ENCODE measurements around the gene NPL.

The NPL gene

GRCh38 chr1:182782587-182782913, 7.0 kb upstream of the NPL start:
- ChIA-PET POLR2A (interaction anchor here (0.6 to 1.5 kb wide), 6 partner anchors 58 to 335 kb away, joined by 3 to 9 read pairs (median 3); no protein-coding TSS in a partner anchor), CTCF (interaction anchor here (0.5 to 12.6 kb wide), 41 partner anchors 9 to 1619 kb away, joined by 3 to 668 read pairs (median 4); partner anchors contain the start of genes RGS16 and RNASEL)
- TF ChIP-seq HOXA7 (CRISPR knock-in tag; IDR thresholded peaks at IDR 0.05; ENCODE audit: borderline replicate concordance) (no peak), ZBTB17 (tag by site-specific recombination; IDR thresholded peaks at IDR 0.05) (0 out of 2 replicates have a peak, but pooled peaks have one; percentile 0), HOXC10 (CRISPR knock-in tag; IDR thresholded peaks at IDR 0.05) (no peak), ZNF341 (tag by site-specific recombination; IDR thresholded peaks at IDR 0.05; ENCODE audit: low read depth) (no peak), ZNF133 (tag by site-specific recombination; IDR thresholded peaks at IDR 0.05) (peak; percentile 18; the same call in 1 of the 2 replicates)
- TF ChIP-seq, protein P1, sequence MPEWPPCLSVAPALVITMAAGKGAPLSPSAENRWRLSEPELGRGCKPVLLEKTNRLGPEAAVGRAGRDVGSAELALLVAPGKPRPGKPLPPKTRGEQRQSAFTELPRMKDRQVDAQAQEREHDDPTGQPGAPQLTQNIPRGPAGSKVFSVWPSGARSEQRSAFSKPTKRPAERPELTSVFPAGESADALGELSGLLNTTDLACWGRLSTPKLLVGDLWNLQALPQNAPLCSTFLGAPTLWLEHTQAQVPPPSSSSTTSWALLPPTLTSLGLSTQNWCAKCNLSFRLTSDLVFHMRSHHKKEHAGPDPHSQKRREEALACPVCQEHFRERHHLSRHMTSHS (tag by site-specific recombination; IDR thresholded peaks at IDR 0.05): no peak
- TF ChIP-seq, protein P2, sequence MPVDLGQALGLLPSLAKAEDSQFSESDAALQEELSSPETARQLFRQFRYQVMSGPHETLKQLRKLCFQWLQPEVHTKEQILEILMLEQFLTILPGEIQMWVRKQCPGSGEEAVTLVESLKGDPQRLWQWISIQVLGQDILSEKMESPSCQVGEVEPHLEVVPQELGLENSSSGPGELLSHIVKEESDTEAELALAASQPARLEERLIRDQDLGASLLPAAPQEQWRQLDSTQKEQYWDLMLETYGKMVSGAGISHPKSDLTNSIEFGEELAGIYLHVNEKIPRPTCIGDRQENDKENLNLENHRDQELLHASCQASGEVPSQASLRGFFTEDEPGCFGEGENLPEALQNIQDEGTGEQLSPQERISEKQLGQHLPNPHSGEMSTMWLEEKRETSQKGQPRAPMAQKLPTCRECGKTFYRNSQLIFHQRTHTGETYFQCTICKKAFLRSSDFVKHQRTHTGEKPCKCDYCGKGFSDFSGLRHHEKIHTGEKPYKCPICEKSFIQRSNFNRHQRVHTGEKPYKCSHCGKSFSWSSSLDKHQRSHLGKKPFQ (tag by site-specific recombination; IDR thresholded peaks at IDR 0.05): no peak
- Histone ChIP-seq H3K36me3 (ENCODE audit: control insufficient read depth in 2 of 2, insufficient read depth in 1 of 2, low read length in 2 of 2) (no peaks in the 10 kb centered on the region), H3K9me3 (ENCODE audit: control insufficient read depth, insufficient read depth, low read depth, low read length) (no peaks in the 10 kb centered on the region), H3K4me1 (ENCODE audit: control insufficient read depth, insufficient read depth, low read length) (no peaks in the 10 kb centered on the region), H3K27ac (ENCODE audit: extremely low read depth, low read depth, low read length) (no peak overlapping the region), H3K4me3 (ENCODE audit: low read depth, low read length) (no peak overlapping the region)

DNA sequence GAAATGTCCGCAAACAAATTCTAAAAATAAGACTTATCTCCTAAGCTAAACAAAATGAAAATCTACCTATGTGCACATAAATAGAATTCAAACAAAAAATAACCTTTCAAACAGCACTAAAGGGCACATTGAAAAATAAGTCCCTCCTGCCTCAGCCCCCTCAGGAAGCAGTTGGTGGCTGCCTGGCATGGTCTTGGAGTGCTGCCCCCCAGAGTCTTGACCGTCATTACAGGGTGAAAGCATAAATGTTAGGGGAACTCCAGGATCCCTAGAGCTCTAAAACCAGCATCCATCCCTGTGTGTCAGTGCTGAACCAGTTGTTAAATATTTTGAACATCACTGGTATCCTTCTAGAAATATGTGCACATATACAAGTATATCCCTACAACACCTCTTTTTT, 6.5 kb upstream of the NPL start:
- POLR2A ChIA-PET: interaction anchor here (1.3 kb wide), 1 partner anchor 177 kb away, joined by 3 read pairs; no protein-coding TSS in a partner anchor

More for the DNA sequence above, 6.5 kb upstream of the NPL start:
- Histone ChIP-seq H3K4me1 (ENCODE audit: control insufficient read depth, insufficient read depth, low read length) (no peaks in the 10 kb centered on the region), H3K9me3 (ENCODE audit: control insufficient read depth, insufficient read depth, low read depth, low read length) (no peaks in the 10 kb centered on the region), H3K36me3 (ENCODE audit: control insufficient read depth in 2 of 2, insufficient read depth in 1 of 2, low read length in 2 of 2) (no peaks in the 10 kb centered on the region), H3K27ac (ENCODE audit: extremely low read depth, low read depth, low read length) (no peak overlapping the region), H3K4me3 (ENCODE audit: low read depth, low read length) (no peak overlapping the region)
- CTCF ChIA-PET: interaction anchor here (0.6 to 12.6 kb wide), 33 partner anchors 8 to 1619 kb away, joined by 3 to 668 read pairs (median 4); partner anchors contain the start of genes RGS16 and RNASEL
- TF ChIP-seq, protein P3, sequence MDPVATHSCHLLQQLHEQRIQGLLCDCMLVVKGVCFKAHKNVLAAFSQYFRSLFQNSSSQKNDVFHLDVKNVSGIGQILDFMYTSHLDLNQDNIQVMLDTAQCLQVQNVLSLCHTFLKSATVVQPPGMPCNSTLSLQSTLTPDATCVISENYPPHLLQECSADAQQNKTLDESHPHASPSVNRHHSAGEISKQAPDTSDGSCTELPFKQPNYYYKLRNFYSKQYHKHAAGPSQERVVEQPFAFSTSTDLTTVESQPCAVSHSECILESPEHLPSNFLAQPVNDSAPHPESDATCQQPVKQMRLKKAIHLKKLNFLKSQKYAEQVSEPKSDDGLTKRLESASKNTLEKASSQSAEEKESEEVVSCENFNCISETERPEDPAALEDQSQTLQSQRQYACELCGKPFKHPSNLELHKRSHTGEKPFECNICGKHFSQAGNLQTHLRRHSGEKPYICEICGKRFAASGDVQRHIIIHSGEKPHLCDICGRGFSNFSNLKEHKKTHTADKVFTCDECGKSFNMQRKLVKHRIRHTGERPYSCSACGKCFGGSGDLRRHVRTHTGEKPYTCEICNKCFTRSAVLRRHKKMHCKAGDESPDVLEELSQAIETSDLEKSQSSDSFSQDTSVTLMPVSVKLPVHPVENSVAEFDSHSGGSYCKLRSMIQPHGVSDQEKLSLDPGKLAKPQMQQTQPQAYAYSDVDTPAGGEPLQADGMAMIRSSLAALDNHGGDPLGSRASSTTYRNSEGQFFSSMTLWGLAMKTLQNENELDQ (tag by site-specific recombination; IDR thresholded peaks at IDR 0.05; ENCODE audit: low read depth): no peak
- TF ChIP-seq PRDM10 (tag by site-specific recombination; IDR thresholded peaks at IDR 0.05) (0 out of 2 replicates have a peak, but pooled peaks have one; percentile 28), HOXA7 (CRISPR knock-in tag; IDR thresholded peaks at IDR 0.05; ENCODE audit: borderline replicate concordance) (no peak), ZFP41 (tag by site-specific recombination; IDR thresholded peaks at IDR 0.05; ENCODE audit: borderline replicate concordance) (no peak)
- TF ChIP-seq, protein P4, sequence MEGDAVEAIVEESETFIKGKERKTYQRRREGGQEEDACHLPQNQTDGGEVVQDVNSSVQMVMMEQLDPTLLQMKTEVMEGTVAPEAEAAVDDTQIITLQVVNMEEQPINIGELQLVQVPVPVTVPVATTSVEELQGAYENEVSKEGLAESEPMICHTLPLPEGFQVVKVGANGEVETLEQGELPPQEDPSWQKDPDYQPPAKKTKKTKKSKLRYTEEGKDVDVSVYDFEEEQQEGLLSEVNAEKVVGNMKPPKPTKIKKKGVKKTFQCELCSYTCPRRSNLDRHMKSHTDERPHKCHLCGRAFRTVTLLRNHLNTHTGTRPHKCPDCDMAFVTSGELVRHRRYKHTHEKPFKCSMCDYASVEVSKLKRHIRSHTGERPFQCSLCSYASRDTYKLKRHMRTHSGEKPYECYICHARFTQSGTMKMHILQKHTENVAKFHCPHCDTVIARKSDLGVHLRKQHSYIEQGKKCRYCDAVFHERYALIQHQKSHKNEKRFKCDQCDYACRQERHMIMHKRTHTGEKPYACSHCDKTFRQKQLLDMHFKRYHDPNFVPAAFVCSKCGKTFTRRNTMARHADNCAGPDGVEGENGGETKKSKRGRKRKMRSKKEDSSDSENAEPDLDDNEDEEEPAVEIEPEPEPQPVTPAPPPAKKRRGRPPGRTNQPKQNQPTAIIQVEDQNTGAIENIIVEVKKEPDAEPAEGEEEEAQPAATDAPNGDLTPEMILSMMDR (tag by site-specific recombination; IDR thresholded peaks at IDR 0.05): peak; percentile 37; the same call in 1 of the 2 replicates

All from HEK293 (cell line).